Dermis microvascular lymphatic vessel endothelial cell (primary cell): ENCODE data around the gene GRM3. TPM values are rescaled to one million over a fixed set of nuclear protein-coding genes. Genes with fewer than 3 reads are reported as not detected.
"Not testable (repeated sequence)": the region's sequence is repeated elsewhere in the genome, so short reads cannot be mapped to it uniquely, and the experiment has no call there.

ENCODE experiments used
- DNase-seq, 2 donors: peaks; one replicate each; pipeline versions ENCODE4 v3.0.0 to v3.0.0-alpha.2; 2010; ENCODE audit warnings: low read depth in 2 of 2
- total RNA-seq: library from RNA; depleted of rRNA; stranded (reverse); fragments of >200 nt; gene quantifications from 2 replicates; pipeline ENCODE4 v1.2.1, GENCODE V29; 2014

GRM3 gene
- total RNA-seq = not detected in 2 replicates

DNA sequence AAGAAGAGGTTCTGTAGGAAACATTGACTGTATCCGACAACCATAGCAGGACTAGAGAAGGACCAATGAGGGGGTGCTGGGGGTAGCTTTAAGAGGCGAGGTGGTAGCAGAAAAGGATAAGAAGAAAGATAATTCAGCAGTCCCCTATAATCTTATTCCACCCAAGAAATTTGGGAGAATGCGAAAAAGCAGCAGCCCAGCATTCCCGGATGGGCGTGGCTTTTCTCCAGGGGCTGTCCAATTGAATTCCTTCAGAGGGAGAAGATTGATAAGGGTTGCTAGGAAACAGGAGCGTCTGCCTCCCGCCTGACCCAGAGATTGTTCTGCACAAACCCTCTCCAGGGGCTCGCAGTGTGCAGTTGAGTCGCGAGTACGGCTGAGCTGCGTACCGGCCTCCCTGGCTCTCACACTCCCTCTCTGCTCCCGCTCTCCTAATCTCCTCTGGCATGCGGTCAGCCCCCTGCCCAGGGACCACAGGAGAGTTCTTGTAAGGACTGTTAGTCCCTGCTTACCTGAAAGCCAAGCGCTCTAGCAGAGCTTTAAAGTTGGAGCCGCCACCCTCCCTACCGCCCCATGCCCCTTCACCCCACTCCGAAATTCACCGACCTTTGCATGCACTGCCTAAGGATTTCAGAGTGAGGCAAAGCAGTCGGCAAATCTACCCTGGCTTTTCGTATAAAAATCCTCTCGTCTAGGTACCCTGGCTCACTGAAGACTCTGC lies at the start of gene GRM3:
Gene GRM3, plus strand, starts transcription at position 349 of the 721 bp plus-strand sequence. CDS start 121,237 bp downstream, outside the sequence.
- DNase-seq = no peak

DNA sequence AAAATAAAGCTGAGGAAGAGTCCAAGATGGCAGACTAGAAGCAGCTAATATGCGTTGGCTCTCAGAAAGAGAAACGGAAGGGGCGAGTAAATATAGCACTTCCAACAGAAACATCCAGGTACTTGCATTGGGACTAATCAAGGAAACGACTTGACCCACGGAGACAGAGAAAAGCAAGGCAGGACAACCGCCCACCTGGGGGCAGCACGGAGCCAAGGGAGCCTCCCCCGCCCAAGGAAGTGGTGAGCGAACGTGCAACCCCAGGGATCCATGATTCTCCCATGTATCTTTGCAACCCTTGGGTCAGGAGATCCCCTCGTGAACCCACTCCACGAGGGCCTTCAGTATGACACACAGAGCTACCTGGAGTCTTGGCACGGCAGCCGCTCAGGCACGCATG lies 45.4 kb upstream of the GRM3 start:
- no peak for DNase-seq

DNA sequence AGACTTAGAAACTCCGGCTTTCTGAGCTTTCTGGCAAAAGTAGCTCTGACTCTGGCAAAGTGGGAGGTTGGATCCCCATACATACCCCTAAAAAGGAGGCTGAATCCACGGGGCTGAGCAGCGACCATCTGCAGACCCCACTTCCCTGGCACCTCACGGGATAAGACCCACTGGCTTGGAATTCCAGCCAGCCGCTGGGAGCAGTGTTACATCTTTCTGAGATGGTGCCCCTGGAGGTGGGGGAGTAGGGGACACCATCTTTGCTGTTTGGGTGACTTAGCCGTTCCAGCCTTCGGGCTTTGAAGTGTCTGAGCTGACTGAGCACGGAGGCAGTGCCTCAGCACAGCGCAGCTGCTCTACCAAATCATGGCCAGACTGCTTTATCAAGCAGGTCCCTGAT lies 45.0 kb upstream of the GRM3 start:
- no peak for DNase-seq

DNA sequence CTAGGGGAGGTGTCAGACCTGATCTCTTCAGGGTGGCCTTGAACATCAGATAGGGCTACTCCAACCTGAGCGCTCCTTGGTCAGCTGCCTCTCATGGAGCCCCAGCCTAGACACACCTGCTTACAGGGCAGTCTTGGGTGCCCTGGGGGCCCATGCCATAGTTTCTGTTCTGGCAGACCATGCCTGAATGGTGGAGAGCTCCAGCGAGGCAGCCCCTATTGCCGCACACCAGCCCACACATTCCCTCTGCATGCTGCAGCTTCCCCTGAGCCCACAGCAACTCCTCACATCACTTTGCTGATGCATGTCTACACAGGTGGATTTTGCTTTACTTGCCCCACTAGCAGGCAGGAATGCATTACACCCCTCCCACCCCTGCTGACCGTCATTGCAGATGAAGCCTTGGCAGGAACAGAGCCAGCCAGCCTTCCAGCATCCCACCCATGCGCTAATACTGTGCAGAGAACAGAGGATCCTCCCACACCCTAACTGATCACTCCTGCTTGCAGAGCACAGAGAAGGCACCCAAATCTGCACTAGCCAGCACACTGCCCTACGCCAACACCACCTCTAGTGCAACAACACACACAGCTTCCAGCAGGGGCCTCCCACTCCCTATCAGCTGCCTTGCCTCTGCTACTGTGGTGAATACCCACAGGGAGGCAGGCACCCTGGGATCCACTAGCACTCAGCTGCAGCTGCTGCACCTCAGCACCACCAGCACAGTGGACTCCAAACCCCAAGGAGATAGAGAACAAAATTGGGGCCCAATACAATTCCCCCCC lies 43.0 kb upstream of the GRM3 start:
- no peak for DNase-seq

DNA sequence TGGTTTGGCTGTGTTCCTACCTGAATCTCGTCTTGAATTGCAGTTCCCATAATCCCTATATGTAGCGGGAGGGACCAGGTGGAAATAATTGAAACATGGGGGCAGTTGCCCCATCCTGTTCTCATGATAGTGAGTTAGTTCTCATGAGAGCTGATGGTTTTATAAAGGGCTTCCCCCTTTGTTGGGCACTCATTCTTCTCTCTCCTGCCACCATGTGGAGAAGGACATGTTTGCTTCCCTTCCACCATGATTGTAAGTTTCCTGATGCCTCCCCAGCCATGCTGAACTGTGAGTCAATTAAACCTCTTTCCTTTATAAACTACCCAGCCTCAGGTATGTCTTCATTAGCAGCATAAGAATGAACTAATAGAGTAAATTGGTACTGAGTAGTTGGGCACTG lies 28.0 kb upstream of the GRM3 start:
- DNase-seq = not testable (repeated sequence)

DNA sequence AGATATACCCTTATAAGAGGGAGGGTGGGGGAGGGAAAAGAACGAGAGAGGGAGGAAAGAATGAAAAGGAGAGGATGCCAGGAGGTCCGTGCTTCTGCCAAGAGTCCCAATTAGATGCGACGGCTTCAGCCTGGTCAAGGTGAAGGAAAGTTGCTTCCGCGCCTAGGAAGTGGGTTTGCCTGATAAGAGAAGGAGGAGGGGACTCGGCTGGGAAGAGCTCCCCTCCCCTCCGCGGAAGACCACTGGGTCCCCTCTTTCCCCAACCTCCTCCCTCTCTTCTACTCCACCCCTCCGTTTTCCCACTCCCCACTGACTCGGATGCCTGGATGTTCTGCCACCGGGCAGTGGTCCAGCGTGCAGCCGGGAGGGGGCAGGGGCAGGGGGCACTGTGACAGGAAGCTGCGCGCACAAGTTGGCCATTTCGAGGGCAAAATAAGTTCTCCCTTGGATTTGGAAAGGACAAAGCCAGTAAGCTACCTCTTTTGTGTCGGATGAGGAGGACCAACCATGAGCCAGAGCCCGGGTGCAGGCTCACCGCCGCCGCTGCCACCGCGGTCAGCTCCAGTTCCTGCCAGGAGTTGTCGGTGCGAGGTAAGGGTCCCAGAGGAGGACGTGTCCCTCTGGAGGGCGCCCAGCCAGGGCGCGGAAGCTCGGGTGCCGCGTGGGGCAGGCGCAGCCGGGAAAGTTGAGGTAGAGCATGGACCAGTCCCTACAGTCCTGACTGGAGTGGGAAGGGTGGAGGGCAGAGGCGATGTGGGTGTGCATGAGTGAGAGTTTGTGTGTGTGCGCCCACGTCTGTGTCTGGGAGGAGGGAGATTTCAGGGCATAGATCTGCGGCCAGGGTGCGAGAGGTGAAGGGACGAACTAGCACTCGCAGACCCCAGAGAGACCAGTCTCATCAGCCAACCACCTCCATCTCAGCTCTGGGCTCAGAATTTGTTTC lies 844 bp downstream of the GRM3 start:
- no peak for DNase-seq

DNA sequence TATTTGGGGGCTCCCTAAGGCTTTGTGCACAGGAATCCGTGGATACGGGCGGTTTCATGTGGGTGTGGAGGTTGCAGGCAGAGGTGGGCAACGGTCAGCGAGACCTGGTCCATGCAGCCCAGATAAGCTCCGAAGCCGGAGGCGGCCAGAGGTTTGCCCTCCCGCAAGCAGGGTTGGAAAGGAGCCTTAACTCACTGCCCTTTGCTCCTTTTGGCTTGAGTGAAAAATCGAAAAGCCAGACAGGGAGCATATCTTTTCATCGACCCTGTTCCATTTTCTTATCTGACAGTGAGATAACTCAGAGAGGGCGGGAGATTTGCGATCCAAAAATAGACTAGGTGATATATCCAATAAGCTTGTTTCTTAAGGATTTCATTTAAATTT lies 1.5 kb downstream of the GRM3 start:
- DNase-seq = no peak

DNA sequence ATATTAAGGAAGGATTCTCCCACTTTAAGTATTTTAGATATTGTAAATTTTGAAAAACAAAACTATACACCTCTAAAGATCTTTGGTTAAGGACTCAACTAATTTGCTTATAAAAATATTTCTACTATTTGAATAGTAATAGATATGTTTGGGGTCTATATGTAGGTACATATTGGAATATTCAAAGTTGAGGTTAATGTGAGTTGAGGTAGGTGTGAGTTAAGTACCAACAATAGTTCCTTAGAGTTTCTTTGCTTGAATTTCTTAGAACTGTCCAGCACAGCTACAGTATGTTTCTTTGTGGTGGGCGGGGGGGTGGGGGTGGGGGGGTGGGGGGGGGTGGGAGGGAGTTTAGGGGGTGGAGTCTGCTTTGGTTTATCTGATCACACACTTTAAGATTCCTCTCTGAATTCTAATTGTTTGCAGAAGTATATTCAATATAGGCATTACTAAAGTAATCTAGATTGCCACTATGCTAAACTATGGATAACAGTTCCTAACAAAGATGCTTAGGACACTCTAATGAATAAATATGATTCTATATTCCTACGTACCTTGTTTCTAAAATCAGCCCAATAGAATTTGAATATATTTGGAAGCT lies 2.1 kb downstream of the GRM3 start:
- DNase-seq = no peak

DNA sequence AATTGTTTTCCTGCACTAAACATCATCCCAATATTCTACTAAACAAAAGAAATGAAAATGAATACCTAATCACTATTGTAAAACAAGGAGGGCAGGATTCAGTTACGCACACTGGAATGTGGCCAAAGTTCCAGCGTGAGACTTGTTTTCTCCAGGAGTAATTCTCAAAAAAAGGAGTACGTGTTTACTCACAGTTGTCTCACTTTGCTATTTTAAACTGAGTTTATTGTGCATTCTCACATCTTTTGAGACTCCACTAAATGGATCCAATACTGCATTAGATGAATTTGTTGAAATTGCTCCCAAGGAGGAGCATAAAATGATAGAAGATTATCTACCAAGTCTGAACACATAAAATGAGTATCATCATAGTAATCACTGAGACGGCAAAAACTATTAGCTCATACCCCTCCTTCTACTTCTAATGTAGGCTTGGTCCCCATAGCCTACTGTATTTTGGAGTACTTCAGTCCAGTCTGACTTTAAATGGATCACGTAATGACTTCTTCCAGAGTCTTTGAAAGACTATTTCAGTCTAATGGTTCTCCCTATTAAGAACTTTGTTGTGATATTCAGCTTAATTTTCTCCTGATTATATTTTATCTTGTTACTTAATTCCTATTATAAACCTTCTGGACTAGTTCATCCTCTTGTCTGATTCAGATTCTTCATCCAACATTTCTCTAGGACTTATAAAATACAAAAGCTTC lies 3.8 kb downstream of the GRM3 start:
- no peak for DNase-seq

DNA sequence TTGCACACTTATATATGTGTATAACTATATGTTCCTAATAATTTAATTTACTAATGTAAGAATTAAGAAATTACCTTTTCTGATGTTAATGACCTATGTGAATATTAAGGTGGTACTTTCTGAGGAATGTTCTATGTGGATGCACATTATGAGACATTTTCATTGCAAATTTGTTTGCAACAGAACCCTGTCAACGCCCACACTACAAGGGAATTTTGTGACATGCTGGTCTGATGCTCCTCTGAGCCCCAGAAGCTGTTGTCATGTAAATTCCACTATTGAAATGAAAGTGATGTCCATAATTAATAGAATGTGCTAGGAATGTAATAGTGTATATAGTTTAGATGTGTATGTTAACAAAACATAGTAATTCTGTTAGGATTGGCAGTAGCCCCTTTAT lies 4.5 kb downstream of the GRM3 start:
- no peak for DNase-seq

DNA sequence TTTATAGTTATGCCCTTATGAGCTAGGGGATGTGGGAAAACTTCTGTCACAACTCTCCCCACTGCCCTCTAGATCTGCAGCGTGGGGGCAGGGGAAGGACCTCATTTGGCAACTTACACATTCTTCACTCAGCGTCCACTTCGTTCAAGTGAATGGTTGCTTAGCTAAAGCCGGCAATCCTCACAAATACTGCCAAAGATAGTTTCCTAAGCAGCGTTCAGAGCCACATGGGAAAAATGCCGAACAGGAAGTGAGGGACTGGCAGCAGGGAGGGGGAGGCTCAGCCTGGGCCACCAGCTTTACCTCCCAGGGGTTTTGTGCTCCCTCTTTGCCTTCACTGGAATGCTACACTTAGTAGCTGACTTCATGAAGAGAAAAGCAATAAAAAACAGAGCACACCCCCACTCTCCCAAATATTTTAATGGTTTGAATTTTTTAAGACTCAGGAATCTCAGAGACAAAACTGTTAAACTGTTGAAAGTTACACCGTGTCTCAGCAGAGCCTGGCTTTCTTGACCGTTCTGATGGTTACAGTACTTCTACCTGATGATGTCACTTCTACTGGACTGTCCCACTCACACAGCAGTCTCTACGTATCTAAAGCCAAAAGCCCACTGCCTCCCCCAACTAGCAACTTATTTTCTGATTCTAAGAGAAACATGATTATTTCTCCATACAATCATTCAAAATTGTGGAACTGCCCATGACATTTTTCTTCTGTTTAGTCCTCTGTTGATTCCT lies 10.4 kb downstream of the GRM3 start:
- no peak for DNase-seq

DNA sequence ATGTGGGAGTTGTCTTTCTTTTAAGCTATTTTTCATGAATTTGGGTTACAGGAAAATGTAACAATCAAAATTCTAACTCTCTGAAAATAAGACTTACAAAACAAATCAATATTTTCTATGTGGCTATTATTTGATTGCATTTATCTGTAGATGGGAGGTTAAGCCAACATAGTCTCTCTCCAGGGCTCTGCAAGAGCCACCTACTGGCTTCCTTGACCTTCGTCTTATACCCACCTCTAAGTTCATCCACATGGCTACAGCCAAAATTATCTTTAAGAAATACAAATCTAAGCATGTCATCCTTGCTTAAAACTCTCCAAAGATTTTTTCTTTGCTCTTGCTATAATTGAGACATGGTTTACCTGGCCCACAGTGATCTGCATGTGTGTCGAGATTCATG lies 14.2 kb downstream of the GRM3 start:
- no peak for DNase-seq

DNA sequence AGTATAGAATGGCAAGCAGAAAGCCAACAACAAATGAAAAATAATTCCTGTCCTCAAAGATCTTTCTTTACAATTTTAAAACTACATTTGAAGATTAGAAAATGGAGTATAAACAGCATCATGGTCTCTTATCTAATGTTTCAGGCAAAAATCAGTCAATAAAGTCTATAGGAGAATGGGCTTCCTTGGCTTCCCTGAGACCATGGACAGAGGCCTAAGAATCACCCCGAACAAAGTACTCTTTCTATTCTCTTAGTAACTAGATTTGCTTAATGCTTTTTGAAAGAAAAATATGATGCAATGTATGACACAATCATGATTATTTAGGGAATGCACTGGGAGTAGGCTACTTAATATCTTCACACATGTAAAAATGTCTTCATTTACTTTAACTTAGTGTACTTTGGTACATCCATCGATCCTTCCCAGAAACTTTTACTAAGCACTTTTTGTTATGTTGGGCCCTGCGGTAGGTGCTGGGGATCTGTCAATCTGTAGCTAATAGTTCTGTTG lies 17.3 kb downstream of the GRM3 start:
- no peak for DNase-seq

DNA sequence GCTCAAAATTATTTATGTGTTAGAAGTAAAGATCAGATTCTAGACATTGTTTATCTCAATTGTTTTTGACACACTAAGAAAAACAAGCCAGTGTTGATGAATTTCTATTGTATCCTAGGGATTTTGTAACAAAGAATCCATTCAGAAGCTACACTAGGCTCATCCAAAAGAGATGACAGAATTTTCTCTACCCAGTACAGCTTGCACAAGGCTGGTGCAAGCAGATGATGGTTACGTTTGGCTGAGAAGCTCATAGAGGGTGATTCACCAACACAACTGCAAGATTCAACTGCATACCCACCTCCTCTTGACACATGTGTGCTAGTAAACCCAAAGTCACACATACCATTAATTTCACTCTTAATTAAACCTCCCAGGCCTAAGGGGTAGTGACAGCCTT lies 20.8 kb downstream of the GRM3 start:
- no peak for DNase-seq

DNA sequence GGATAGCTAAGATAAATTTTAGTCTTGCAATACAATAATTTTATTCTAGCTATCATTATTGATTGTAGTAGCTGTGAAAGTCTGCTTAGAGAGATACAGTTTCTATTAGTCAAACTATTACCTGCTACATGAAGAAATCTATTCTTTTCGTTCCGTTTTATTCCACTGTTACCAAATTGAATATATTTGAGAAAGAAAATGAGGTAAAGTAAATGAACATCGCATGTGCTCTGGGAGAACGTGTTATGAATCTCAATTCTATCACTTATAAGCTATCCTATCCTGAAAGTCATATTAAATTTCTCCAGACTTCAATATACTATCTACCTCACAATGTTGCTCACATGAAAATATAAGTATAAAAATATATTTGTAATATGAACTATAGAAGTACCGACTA lies 21.3 kb downstream of the GRM3 start:
- no peak for DNase-seq

DNA sequence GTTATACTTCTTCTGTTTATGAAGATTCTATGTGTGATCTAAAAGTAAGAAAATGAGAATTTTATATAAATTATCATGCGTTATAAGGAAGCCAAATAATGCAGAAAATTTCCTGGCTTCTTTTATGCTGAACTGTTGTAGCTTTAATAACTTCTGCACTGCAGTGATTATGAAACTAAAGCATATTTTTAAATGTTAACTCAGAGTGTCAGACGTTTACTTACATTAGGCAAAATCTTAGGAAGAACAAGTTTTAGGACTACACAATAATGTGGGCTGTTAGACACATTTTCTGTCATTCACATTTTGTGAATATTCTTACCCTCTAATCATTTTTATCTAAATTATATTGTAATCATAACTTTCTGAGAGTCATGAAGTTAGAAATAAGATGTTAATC lies 22.0 kb downstream of the GRM3 start:
- no peak for DNase-seq

DNA sequence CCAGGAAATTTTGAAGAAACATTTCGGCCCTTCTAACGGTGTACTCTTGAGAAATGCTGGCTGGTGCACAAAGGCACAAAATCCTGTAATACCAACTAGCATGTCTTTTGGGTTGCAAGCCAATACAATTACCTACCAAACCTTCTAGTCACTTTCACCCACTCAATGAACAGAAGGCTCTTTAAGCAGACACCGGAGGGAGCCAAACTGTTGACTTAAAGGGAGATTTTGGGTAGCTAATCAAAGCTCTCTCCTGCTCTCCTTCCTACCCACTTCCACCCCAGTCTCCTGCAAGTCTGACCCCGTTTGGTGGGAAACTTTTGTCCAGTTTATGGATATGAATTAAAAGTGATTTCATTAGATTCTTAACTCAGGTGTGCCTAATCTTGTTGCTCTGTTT lies 24.0 kb downstream of the GRM3 start:
- no peak for DNase-seq

DNA sequence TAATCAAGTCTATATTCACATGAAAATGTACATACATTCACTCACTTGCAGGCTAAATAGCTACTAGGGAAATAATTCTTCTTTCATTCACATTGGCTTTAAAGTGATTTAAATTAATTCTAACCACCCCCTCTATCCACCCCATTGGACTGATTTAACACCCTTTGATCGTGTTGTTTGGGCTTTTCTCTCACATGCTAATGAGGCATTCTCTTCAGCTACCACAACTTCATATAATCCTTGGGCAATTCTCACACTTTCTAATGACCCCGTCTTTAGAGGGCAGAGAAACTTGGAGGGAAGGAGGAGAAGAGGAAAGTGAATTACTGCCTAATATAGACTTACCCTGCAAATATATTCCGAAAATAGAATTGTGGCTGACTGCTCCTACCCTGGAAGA lies 24.6 kb downstream of the GRM3 start:
- no peak for DNase-seq

DNA sequence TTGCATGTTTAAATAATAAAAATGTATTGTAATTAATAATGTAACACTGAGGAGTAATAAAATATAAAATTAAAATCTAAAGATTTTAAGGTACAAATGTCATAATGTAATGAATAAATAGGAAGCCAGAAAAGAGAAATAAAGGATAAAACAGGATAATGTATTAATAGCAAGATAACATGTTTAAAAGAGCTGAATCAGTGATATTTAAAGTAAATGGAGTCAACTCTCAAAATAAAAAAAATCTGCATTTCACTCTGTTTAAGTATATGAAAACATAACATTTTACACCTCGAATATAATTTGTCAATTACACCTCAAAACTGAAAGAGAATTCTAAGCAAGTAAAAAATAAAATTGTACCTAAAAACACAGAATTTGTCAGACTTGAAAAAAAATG lies 44.1 kb downstream of the GRM3 start:
- DNase-seq = no peak

DNA sequence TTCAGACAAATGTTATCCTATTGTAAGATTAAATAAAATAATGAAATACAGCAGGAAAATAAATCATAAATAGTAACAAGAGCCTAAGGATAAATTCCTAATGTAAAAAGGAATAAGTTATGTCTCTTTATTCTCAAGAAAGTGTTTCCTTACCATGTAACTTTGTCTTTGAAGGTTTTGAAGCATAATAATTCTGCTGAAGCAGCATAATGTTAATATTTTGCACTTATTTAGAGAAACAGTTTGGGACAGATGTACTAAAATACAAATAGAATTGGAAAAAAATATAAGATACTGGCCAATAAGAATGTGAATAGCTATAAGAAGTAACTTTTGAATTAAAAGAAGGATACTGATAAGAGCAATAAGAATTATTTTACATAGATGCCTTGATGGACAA lies 45.7 kb downstream of the GRM3 start:
- no peak for DNase-seq
